Fibroblast of lung (primary cell): ENCODE results near the gene TRIM38.

Experiments used
- CTCF ChIP-seq, 2 donors: IDR thresholded peaks in 1 of 2; conservative IDR thresholded peaks in 1 of 2; 1 replicate in 1 of 2; 2 replicates in 1 of 2; pipeline ENCODE4 v1.5.1; 2011 to 2012; ENCODE audit warnings: low read length in 2 of 2, control low read depth in 1 of 2, inconsistent platforms in 1 of 2, low read depth in 1 of 2, mild to moderate bottlenecking in 1 of 2
- EZH2 ChIP-seq: IDR thresholded peaks from 2 replicates; pipeline ENCODE4 v1.5.1; 2012; ENCODE audit warnings: low read length, control low read depth, mild to moderate bottlenecking; ENCODE audit errors: missing control alignments

- no peak for TF ChIP-seq CTCF (conservative IDR thresholded peaks at IDR 0.05 in 1 of 2, IDR thresholded peaks at IDR 0.05 in 1 of 2; ENCODE audit: low read depth in 1 of 2, low read length in 2 of 2)
- TF ChIP-seq EZH2: no peak
Observed at GRCh38 chr6:25966711-25967110, 4.1 kb downstream of the TRIM38 start.
